PFSK-1 (cell line): ENCODE measurements around the gene MAEA.

Experiments
- POLR2AphosphoS5 ChIP-seq: IDR thresholded peaks from 2 replicates; pipeline ENCODE4 v1.6.1; 2012; ENCODE audit warnings: low read depth, mild to moderate bottlenecking, control low read depth, low read length, moderate library complexity
- TAF1 ChIP-seq: IDR thresholded peaks from 2 replicates; pipeline ENCODE4 v1.6.1; 2012; ENCODE audit warnings: low read length, control low read depth, borderline replicate concordance; ENCODE audit not compliant: insufficient read depth
- TF ChIP-seq, protein P1 (sequence below), 2 experiments: IDR thresholded peaks; 2 replicates each; pipeline versions ENCODE4 v1.6.1 to v1.8.0; 2011 to 2012; ENCODE audit warnings: low read depth in 2 of 2, low read length in 2 of 2, control low read depth in 1 of 2, inconsistent platforms in 1 of 2, mild to moderate bottlenecking in 1 of 2, moderate library complexity in 1 of 2; ENCODE audit not compliant: insufficient read depth in 1 of 2

- TF ChIP-seq POLR2AphosphoS5, result no peak
- TF ChIP-seq, protein P1, sequence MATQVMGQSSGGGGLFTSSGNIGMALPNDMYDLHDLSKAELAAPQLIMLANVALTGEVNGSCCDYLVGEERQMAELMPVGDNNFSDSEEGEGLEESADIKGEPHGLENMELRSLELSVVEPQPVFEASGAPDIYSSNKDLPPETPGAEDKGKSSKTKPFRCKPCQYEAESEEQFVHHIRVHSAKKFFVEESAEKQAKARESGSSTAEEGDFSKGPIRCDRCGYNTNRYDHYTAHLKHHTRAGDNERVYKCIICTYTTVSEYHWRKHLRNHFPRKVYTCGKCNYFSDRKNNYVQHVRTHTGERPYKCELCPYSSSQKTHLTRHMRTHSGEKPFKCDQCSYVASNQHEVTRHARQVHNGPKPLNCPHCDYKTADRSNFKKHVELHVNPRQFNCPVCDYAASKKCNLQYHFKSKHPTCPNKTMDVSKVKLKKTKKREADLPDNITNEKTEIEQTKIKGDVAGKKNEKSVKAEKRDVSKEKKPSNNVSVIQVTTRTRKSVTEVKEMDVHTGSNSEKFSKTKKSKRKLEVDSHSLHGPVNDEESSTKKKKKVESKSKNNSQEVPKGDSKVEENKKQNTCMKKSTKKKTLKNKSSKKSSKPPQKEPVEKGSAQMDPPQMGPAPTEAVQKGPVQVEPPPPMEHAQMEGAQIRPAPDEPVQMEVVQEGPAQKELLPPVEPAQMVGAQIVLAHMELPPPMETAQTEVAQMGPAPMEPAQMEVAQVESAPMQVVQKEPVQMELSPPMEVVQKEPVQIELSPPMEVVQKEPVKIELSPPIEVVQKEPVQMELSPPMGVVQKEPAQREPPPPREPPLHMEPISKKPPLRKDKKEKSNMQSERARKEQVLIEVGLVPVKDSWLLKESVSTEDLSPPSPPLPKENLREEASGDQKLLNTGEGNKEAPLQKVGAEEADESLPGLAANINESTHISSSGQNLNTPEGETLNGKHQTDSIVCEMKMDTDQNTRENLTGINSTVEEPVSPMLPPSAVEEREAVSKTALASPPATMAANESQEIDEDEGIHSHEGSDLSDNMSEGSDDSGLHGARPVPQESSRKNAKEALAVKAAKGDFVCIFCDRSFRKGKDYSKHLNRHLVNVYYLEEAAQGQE (IDR thresholded peaks at IDR 0.05; ENCODE audit: insufficient read depth in 1 of 2, low read depth in 2 of 2, low read length in 2 of 2), result no peak
- TF ChIP-seq TAF1, result no peak
Observed at GRCh38 chr4:1315836-1316536, 26.3 kb downstream of the MAEA start.
